Stimulated activated CD4-positive, alpha-beta T cell treated with anti-CD3 and anti-CD28 coated beads, Interleukin-4, amount 100 ng/mL, for 4 hours (primary cell): ENCODE measurements around the gene ELF5.

Experiments
- DNase-seq, 2 experiments: peaks; one replicate each; pipeline ENCODE4 v3.0.0-alpha.2; 2020

The ELF5 gene

GRCh38 chr11:34521265-34521664, 7.7 kb upstream of the ELF5 start:
- no peak for DNase-seq

- no peak for DNase-seq
These were observed 6.1 kb upstream of the ELF5 start for GRCh38 chr11:34519595-34520235.

- DNase-seq = no peak
These were observed 2.9 kb upstream of the ELF5 start for GRCh38 chr11:34516247-34517040.

GRCh38 chr11:34514597-34514996, 1.0 kb upstream of the ELF5 start:
- DNase-seq = no peak

GRCh38 chr11:34512840-34513681, 533 bp downstream of the ELF5 start:
- peak; percentile 25 to 48 for DNase-seq

GRCh38 chr11:34510673-34511072, 2.9 kb downstream of the ELF5 start:
- DNase-seq = no peak

- DNase-seq = no peak
These were observed 3.4 kb downstream of the ELF5 start for GRCh38 chr11:34510218-34510617.

- DNase-seq = no peak
These were observed 4.2 kb downstream of the ELF5 start for GRCh38 chr11:34509336-34509876.

- no peak for DNase-seq
These were observed 5.1 kb downstream of the ELF5 start for GRCh38 chr11:34508524-34508923.

GRCh38 chr11:34507610-34508009, 6.0 kb downstream of the ELF5 start:
- DNase-seq = no peak

- no peak for DNase-seq
These were observed 6.4 kb downstream of the ELF5 start for GRCh38 chr11:34507156-34507555.

GRCh38 chr11:34505874-34506273, 7.7 kb downstream of the ELF5 start:
- no peak for DNase-seq

GRCh38 chr11:34502949-34503348, 10.6 kb downstream of the ELF5 start:
- no peak for DNase-seq

- DNase-seq = no peak
These were observed 11.6 kb downstream of the ELF5 start for GRCh38 chr11:34501949-34502348.

- no peak for DNase-seq
These were observed 12.1 kb downstream of the ELF5 start for GRCh38 chr11:34501500-34501899.

GRCh38 chr11:34499719-34500500, 13.7 kb downstream of the ELF5 start:
- DNase-seq = no peak

GRCh38 chr11:34495724-34496377, 17.7 kb downstream of the ELF5 start:
- DNase-seq = no peak

GRCh38 chr11:34495239-34495723, 18.3 kb downstream of the ELF5 start:
- DNase-seq = no peak

GRCh38 chr11:34493926-34494595, 19.5 kb downstream of the ELF5 start:
- DNase-seq = no peak

GRCh38 chr11:34493468-34493867, 20.1 kb downstream of the ELF5 start:
- DNase-seq = no peak

GRCh38 chr11:34492806-34493414, 20.7 kb downstream of the ELF5 start:
- DNase-seq = peak; percentile 12 to 24
